ENCODE measurements around the gene CDH5. TPM values are rescaled to one million over a fixed set of nuclear protein-coding genes. Genes with fewer than 3 reads are reported as not detected.

Gene CDH5
- total and polyA plus RNA-seq, 2 of the 13 experiments (the other 11 are each of a cell fraction or from before 2014, with no cell fraction given): 0.71 to 1.1 TPM

- Histone ChIP-seq H3K36me3 (replicated peaks in 1 of 2; ENCODE audit: control insufficient read depth in 1 of 2, insufficient read depth in 2 of 2, low read length in 2 of 2) (no peaks in the 10 kb centered on the region), H3K4me1 (ENCODE audit: insufficient read depth, low read length) (peaks cover 44% of the 10 kb centered on the region), H3K9me3 (ENCODE audit: low read length) (no peaks in the 10 kb centered on the region), H3K79me2 (ENCODE audit: insufficient read depth, low read length) (no peaks in the 10 kb centered on the region), H3K4me3 (replicated peaks in 1 of 3; ENCODE audit: insufficient read depth in 1 of 3, low read depth in 2 of 3, low read length in 3 of 3) (no peak overlapping the region), H3K27ac (ENCODE audit: extremely low read length, insufficient read depth, low read length) (no peak overlapping the region), H3K4me2 (ENCODE audit: low read depth, low read length) (no peak overlapping the region), H2AFZ (ENCODE audit: low read length) (no peak overlapping the region), H3K27me3 (ENCODE audit: control insufficient read depth in 1 of 2, insufficient read depth in 2 of 2, low read length in 2 of 2) (peaks cover 0 to 2% of the 10 kb centered on the region in 2 experiments; a peak in 2 of 5 replicates), H3K9ac (ENCODE audit: insufficient read depth, low read depth, low read length) (no peak overlapping the region), H4K20me1 (ENCODE audit: insufficient read depth, low read length) (no peaks in the 10 kb centered on the region)
- ChIA-PET CTCF (ENCODE audit: low intra/inter-chr PET ratio, low total read pairs) (no interaction called here), POLR2A (no interaction called here)
- in situ Hi-C loops (cut with HindIII; ENCODE audit: extremely low pct_ligation_motif_present, low pct_unique_long_range_greater_than_20kb): no loop called here
- FAIRE-seq: no peak
- intact Hi-C loops (cut with micrococcal nuclease; ENCODE audit: unreplicated experiment): no loop called here
- DNase-seq (ENCODE audit: low spot score): no peak
- ATAC-seq: no peak
- TF ChIP-seq ZNF883 (CRISPR knock-in tag; IDR thresholded peaks at IDR 0.05; ENCODE audit: not compliant biosample characterization) (no peak), IKZF5 (CRISPR knock-in tag; IDR thresholded peaks at IDR 0.05) (no peak), ZNF775 (CRISPR knock-in tag; IDR thresholded peaks at IDR 0.05; ENCODE audit: borderline replicate concordance) (no peak), ZBTB1 (CRISPR knock-in tag; IDR thresholded peaks at IDR 0.05; ENCODE audit: borderline replicate concordance) (no peak), ZNF235 (CRISPR knock-in tag; IDR thresholded peaks at IDR 0.05; ENCODE audit: borderline replicate concordance) (no peak), FIP1L1 (IDR thresholded peaks at IDR 0.05; ENCODE audit: borderline replicate concordance, insufficient read depth, low read depth, low read length) (no peak), TRIM24 (CRISPR knock-in tag; IDR thresholded peaks at IDR 0.05) (no peak), ZMAT3 (CRISPR knock-in tag; conservative IDR thresholded peaks at IDR 0.05) (no peak), GATAD1 (CRISPR knock-in tag; IDR thresholded peaks at IDR 0.05) (no peak), AKAP8 (CRISPR knock-in tag; IDR thresholded peaks at IDR 0.05) (no peak), IRF2 (CRISPR knock-in tag; IDR thresholded peaks at IDR 0.05) (no peak), ZNF713 (CRISPR knock-in tag; IDR thresholded peaks at IDR 0.05) (no peak), FOXC1 (CRISPR knock-in tag; IDR thresholded peaks at IDR 0.05; ENCODE audit: borderline replicate concordance) (no peak), ZBTB44 (CRISPR knock-in tag; IDR thresholded peaks at IDR 0.05) (no peak), ZMYM2 (CRISPR knock-in tag; IDR thresholded peaks at IDR 0.05) (no peak), NAIF1 (CRISPR knock-in tag; IDR thresholded peaks at IDR 0.05; ENCODE audit: borderline replicate concordance) (no peak), STAT5B (CRISPR knock-in tag; IDR thresholded peaks at IDR 0.05) (no peak)
- 71% methylated on average over 15 of the region's 15 CpGs for WGBS (ENCODE audit: low lambda C conversion rate)
- BruUV-seq (replicated peaks): no TSS peak
Observed at GRCh38 chr16:66437391-66437945, 71.0 kb downstream of the CDH5 start.

All from HepG2 (cell line).